Prostate gland (tissue), 2 donors: ENCODE measurements around the gene MMRN1. TPM values are rescaled to one million over a fixed set of nuclear protein-coding genes. Genes with fewer than 3 reads are reported as not detected.
A peak's percentile ranks its signal among the peaks of the same experiment; 100 is the strongest.

Experiments
- DNase-seq: peaks from one replicate; pipeline ENCODE4 v3.0.0-alpha.2; 2019; ENCODE audit warnings: low spot score
- H3K27ac ChIP-seq, 2 donors: fragments of 200-600 bp; sonication (generic); 2 replicates each; pipeline ENCODE4 v1.5.1; 2017 to 2019
- H3K27me3 ChIP-seq: fragments of 200-600 bp; sonication (generic); replicated peaks from 2 replicates; pipeline ENCODE4 v1.5.1; 2019; ENCODE audit not compliant: insufficient read depth
- H3K36me3 ChIP-seq, 2 donors: fragments of 200-600 bp; sonication (generic); 1 replicate in 1 of 2; 2 replicates in 1 of 2; pipeline versions ENCODE4 v1.5.1 to v1.8.1; 2017 to 2019
- H3K4me1 ChIP-seq: fragments of 200-600 bp; sonication (generic); replicated peaks from 2 replicates; pipeline ENCODE4 v1.5.1; 2019
- H3K4me3 ChIP-seq, 2 donors: fragments of 200-600 bp; sonication (generic); 2 replicates each; pipeline ENCODE4 v1.5.1; 2017 to 2019
- H3K9me3 ChIP-seq: fragments of 200-600 bp; sonication (generic); 2 replicates; pipeline ENCODE4 v1.5.1; 2017
- CTCF ChIP-seq, 4 experiments: fragments of 200-600 bp in 2 of 4; fragments of 450-650 bp in 2 of 4; sonication (generic) in 2 of 4; IDR thresholded peaks; 1 replicate in 3 of 4; 2 replicates in 1 of 4; pipeline ENCODE4 v1.5.1; 2016 to 2019; ENCODE audit warnings: antibody characterized with exemption in 4 of 4, mild to moderate bottlenecking in 2 of 4, moderate library complexity in 2 of 4
- POLR2A ChIP-seq: fragments of 450-650 bp; IDR thresholded peaks from one replicate; pipeline ENCODE4 v1.6.1; 2016; ENCODE audit warnings: antibody characterized with exemption, mild to moderate bottlenecking
- POLR2AphosphoS5 ChIP-seq: sonication (generic); formaldehyde crosslinking; IDR thresholded peaks from one replicate; pipeline ENCODE4 v1.6.1; 2017; ENCODE audit warnings: antibody characterized with exemption
- WGBS: methylation state at CpG from one replicate; pipeline ENCODE4 v1.1.5; 2018; 5-methylcytosine and 5-hydroxymethylcytosine counted together
- intact Hi-C: fragments of 100-400 bp; cut with DNase I; formaldehyde crosslinking; loops from one replicate; pipeline ENCODE4 v1.14.2; 2022
- total RNA-seq, 2 donors: library from RNA; depleted of rRNA; stranded (reverse); fragments of >200 nt; gene quantifications; one replicate each; pipeline ENCODE4 v1.1.0, GENCODE V29; 2016

Gene MMRN1
- total RNA-seq, 2 donors from 2014 or later, result 5.9 to 10.6 TPM

DNA sequence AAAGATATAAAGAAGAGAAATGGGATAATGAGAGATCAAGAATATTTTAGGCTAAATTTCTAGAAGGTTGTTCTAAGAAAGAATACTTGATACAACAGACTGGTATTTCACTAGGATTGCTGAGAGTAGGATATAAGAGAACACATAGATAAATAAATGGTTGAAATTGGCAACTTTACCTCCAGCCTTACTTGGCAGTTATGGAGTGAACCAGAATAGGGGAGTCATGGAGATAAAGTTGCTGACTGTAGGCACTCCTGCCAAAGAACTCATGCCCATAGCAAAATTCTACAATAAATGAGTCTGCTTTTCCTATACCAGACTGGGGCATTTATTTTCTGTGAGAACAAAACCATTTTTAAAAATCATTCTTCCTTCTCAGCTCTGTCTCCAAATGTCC lies 26.4 kb upstream of the MMRN1 start:
- intact Hi-C loops, result no loop called here
- no peaks in the 10 kb centered on the region for H3K9me3 ChIP-seq

DNA sequence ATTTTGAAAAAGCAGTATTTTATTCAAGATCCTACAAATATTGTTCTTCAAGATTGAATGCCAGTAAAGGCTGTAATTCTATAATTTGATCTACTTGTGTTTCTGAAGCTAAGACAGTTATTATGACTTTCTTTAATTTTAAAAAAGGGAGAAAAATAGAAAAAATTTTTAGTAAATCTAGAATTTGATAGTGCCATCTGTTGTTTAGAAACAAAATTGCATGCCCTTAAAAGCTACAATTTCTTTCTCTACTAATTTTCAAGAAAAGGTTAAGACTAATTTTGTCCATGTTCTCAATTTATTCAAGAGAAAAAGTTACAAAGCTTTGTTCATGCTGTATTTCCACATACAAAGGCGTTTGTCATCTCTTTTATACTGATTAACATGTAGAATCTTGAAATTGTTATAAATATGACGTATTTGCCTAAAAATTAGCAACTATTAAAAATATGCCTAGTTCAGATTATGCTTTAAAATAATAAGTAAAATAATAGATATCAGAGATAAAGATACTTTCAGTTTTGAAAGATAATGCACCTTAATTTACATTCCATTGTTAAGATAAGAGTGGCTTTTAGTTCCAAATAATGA lies 25.6 kb upstream of the MMRN1 start:
- H3K27me3 ChIP-seq, result no peaks in the 10 kb centered on the region
- 58% methylated on average over 2 of the region's 2 CpGs for WGBS
- intact Hi-C loops, result no loop called here

More for the DNA sequence above, 26.4 kb upstream of the MMRN1 start:
- Histone ChIP-seq H3K4me1 (no peaks in the 10 kb centered on the region), H3K4me3 (no peak overlapping the region), H3K27ac (no peak overlapping the region), H3K36me3 (no peaks in the 10 kb centered on the region), H3K27me3 (no peaks in the 10 kb centered on the region)
- no peak for DNase-seq
- TF ChIP-seq POLR2AphosphoS5, result no peak
- TF ChIP-seq CTCF (IDR thresholded peaks at IDR 0.05), result no peak
- TF ChIP-seq POLR2A, result no peak

DNA sequence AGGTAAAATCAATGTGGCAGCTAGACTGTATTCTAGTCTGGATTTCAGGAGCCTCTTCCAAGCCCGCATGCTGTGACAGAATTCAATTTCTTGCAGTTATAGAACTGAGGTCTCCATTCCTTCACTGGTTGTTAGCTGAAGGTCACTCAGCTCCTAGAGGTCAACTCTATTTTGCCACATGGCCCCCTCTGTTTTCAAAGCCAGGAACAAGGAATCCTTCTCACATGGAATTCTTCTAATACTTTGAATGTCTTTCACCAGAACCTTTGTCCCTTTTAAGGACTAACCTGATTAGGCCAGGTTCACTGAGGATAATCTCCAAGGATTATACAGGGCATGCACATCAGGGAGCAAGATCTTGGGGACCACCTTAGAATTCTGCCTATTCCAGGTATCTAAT lies 23.4 kb upstream of the MMRN1 start:
- no peak for DNase-seq
- Histone ChIP-seq H3K4me1 (no peaks in the 10 kb centered on the region), H3K27ac (no peak overlapping the region), H3K27me3 (no peaks in the 10 kb centered on the region), H3K9me3 (no peaks in the 10 kb centered on the region), H3K36me3 (no peaks in the 10 kb centered on the region), H3K4me3 (no peak overlapping the region)
- no peak for TF ChIP-seq POLR2A
- no peak for TF ChIP-seq POLR2AphosphoS5
- TF ChIP-seq CTCF (IDR thresholded peaks at IDR 0.05), result no peak
- intact Hi-C loops, result no loop called here
- WGBS, result 95% methylated on average over 1 of the region's 1 CpG

More for the DNA sequence above, 25.6 kb upstream of the MMRN1 start:
- no peak overlapping the region for H3K4me3 ChIP-seq
- H3K4me1 ChIP-seq, result no peaks in the 10 kb centered on the region
- peak in 3 of 4 experiments; percentile 32 to 57 (median 37) for TF ChIP-seq CTCF (IDR thresholded peaks at IDR 0.05)
- TF ChIP-seq POLR2A, result no peak
- H3K27ac ChIP-seq, result no peak overlapping the region
- DNase-seq, result no peak
- no peaks in the 10 kb centered on the region for H3K36me3 ChIP-seq
- no peaks in the 10 kb centered on the region for H3K9me3 ChIP-seq

DNA sequence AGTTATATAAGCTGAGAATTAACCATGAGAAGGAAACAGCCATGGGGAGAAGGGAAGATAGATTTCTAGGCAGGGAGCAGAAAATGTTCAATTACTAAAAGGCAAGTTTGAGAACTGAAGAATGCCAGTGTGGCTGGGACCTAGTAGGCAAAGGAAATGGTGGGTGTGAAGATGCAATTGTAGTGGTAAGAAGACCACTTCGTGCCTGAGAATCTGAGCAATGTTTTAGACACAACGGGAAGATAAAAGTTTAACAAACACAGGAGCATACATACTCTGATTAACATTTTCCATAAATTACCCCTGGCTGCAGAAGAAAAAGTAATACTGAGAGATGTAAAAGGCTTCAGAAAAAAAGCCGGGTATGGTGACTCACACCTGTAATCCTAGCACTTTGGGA lies 18.1 kb upstream of the MMRN1 start:
- Histone ChIP-seq H3K4me3 (no peak overlapping the region), H3K27me3 (no peaks in the 10 kb centered on the region), H3K9me3 (no peaks in the 10 kb centered on the region), H3K27ac (no peak overlapping the region), H3K4me1 (no peaks in the 10 kb centered on the region), H3K36me3 (no peaks in the 10 kb centered on the region)
- no peak for DNase-seq
- TF ChIP-seq CTCF (IDR thresholded peaks at IDR 0.05) (no peak), POLR2A (no peak), POLR2AphosphoS5 (no peak)
- intact Hi-C loops, result no loop called here
- WGBS, result 77% methylated on average over 3 of the region's 3 CpGs

- WGBS, result 81% methylated on average over 1 of the region's 1 CpG
- H3K36me3 ChIP-seq, result no peaks in the 10 kb centered on the region
- TF ChIP-seq CTCF (IDR thresholded peaks at IDR 0.05) (no peak), POLR2A (no peak), POLR2AphosphoS5 (no peak)
- no peak overlapping the region for H3K27ac ChIP-seq
- H3K9me3 ChIP-seq, result no peaks in the 10 kb centered on the region
- intact Hi-C loops, result no loop called here
- no peaks in the 10 kb centered on the region for H3K4me1 ChIP-seq
- H3K4me3 ChIP-seq, result no peak overlapping the region
- DNase-seq, result no peak
- H3K27me3 ChIP-seq, result no peaks in the 10 kb centered on the region
These were observed 16.0 kb upstream of the MMRN1 start for GRCh38 chr4:89878611-89879010.
